Endothelial cell of umbilical vein (primary cell): ENCODE measurements around the gene STBD1. TPM values are rescaled to one million over a fixed set of nuclear protein-coding genes. Genes with fewer than 3 reads are reported as not detected.

Experiments
- BruUV-seq: library from RNA; stranded (reverse); fragments of 400-500 nt; replicated peaks from 2 replicates; lab custom pipeline; 2021; lab: Mats Ljungman, UMichigan
- CTCF ChIA-PET: fragments of 300-600, 350-600 bp; sonication (Branson Sonifier 250); formaldehyde crosslinking; loops from one replicate; lab custom pipeline; 2021; ENCODE audit warnings: antibody characterized with exemption, inconsistent platforms; lab: Charles Lee
- POLR2A ChIA-PET: fragments of 300-600, 350-600 bp; sonication (Branson Sonifier 250); formaldehyde crosslinking; loops from one replicate; lab custom pipeline; 2021; ENCODE audit warnings: antibody characterized with exemption, inconsistent platforms; lab: Charles Lee
- DNase-seq: peaks from one replicate; pipeline ENCODE4 v3.0.0-alpha.2; 2011; ENCODE audit warnings: low read depth, low spot score
- FAIRE-seq: peaks from 2 replicates; lab custom pipeline; 2011; peaks lifted over from hg19 to GRCh38; lab: Jason Lieb, UNC
- H2AFZ ChIP-seq: 2 replicates; pipeline ENCODE4 v1.6.0; 2012; ENCODE audit warnings: low read depth, low read length, control low read depth, inconsistent platforms
- H3K27ac ChIP-seq: 2 replicates; pipeline ENCODE4 v1.5.1; 2011; ENCODE audit warnings: low read depth, mild to moderate bottlenecking, control low read depth, low read length, moderate library complexity; ENCODE audit not compliant: insufficient read depth
- H3K27me3 ChIP-seq, 2 experiments: 2 replicates each; pipeline versions ENCODE4 v1.6.0 to v1.6.1; 2011; ENCODE audit warnings: low read length in 2 of 2, mixed read lengths in 1 of 2; ENCODE audit not compliant: control insufficient read depth in 2 of 2, insufficient read depth in 2 of 2
- H3K36me3 ChIP-seq, 2 experiments: 2 replicates in 1 of 2; 3 replicates in 1 of 2; pipeline ENCODE4 v1.5.1; 2011; ENCODE audit warnings: low read length in 2 of 2, mild to moderate bottlenecking in 1 of 2, moderate library complexity in 1 of 2; ENCODE audit not compliant: control insufficient read depth in 2 of 2, insufficient read depth in 2 of 2; ENCODE audit errors: extremely low read depth in 1 of 2
- H3K4me1 ChIP-seq: 3 replicates; pipeline ENCODE4 v1.5.1; 2011; ENCODE audit warnings: mild to moderate bottlenecking, low read length; ENCODE audit not compliant: control insufficient read depth, insufficient read depth; ENCODE audit errors: extremely low read depth
- H3K4me2 ChIP-seq: 2 replicates; pipeline ENCODE4 v1.6.1; 2011; ENCODE audit warnings: low read length, control low read depth, mixed read lengths; ENCODE audit not compliant: insufficient read depth
- H3K4me3 ChIP-seq, 3 experiments: fragments of 200-600 bp in 1 of 3; sonication (generic), shearing (Covaris generic) in 1 of 3; replicated peaks in 1 of 3; 2 replicates each; pipeline ENCODE4 v1.5.1; 2011 to 2016; ENCODE audit warnings: control low read depth in 3 of 3, low read length in 3 of 3, mild to moderate bottlenecking in 2 of 3, inconsistent platforms in 1 of 3, low read depth in 1 of 3, moderate library complexity in 1 of 3; ENCODE audit not compliant: insufficient read depth in 1 of 3
- H3K79me2 ChIP-seq: 2 replicates; pipeline ENCODE4 v1.6.0; 2012; ENCODE audit warnings: low read length, inconsistent platforms; ENCODE audit not compliant: control insufficient read depth, insufficient read depth
- H3K9ac ChIP-seq: replicated peaks from 2 replicates; pipeline ENCODE3; 2011; ENCODE audit warnings: low read length, control low read depth; ENCODE audit not compliant: insufficient read depth; ENCODE audit errors: extremely low read depth
- H3K9me1 ChIP-seq: replicated peaks from 3 replicates; pipeline ENCODE4 v1.6.0; 2011; ENCODE audit warnings: mild to moderate bottlenecking, low read length; ENCODE audit not compliant: control insufficient read depth, insufficient read depth; ENCODE audit errors: extremely low read depth
- H3K9me3 ChIP-seq: replicated peaks from 2 replicates; pipeline ENCODE4 v1.5.1; 2012; ENCODE audit warnings: low read length, inconsistent platforms; ENCODE audit not compliant: control insufficient read depth, insufficient read depth
- H4K20me1 ChIP-seq: replicated peaks from 2 replicates; pipeline ENCODE3; 2011; ENCODE audit warnings: mild to moderate bottlenecking, low read length; ENCODE audit not compliant: control insufficient read depth, insufficient read depth; ENCODE audit errors: extremely low read depth
- EZH2 ChIP-seq: IDR thresholded peaks from 2 replicates; pipeline ENCODE4 v1.6.1; 2012; ENCODE audit warnings: borderline replicate concordance, low read depth, mild to moderate bottlenecking, moderate library complexity, low read length, inconsistent platforms; ENCODE audit not compliant: severe bottlenecking
- FOS ChIP-seq: IDR thresholded peaks from 2 replicates; pipeline ENCODE4 v1.6.1; 2011; ENCODE audit warnings: mild to moderate bottlenecking, low read length, moderate library complexity, borderline replicate concordance; ENCODE audit not compliant: insufficient read depth
- JUN ChIP-seq: IDR thresholded peaks from 2 replicates; pipeline ENCODE4 v1.6.1; 2011; ENCODE audit warnings: borderline replicate concordance, low read depth; ENCODE audit not compliant: insufficient read length, insufficient read depth
- MAX ChIP-seq: IDR thresholded peaks from 2 replicates; pipeline ENCODE4 v1.6.1; 2011; ENCODE audit not compliant: insufficient read depth, insufficient read length
- dilution Hi-C: fragments of 300-500 bp; cut with MboI; formaldehyde crosslinking; loops from one replicate; pipeline ENCODE4 v1.15.0; 2019; ENCODE audit warnings: low sequenced_read_pairs; ENCODE audit not compliant: extremely low pct_ligation_motif_present
- intact Hi-C: fragments of 100-400 bp; cut with micrococcal nuclease; formaldehyde crosslinking; loops from one replicate; pipeline ENCODE4 v1.10.0; 2022
- polyA plus RNA-seq, 4 experiments: library from polyadenylated mRNA; depleted of rRNA in 3 of 4; stranded (reverse) in 3 of 4; unstranded in 1 of 4; fragments of >200 nt; gene quantifications; 2 replicates each; pipeline versions ENCODE4 v1.2.1 to v1.2.3, GENCODE V29; 2011 to 2012; ENCODE audit warnings: missing spikeins in 1 of 4
- total RNA-seq: library from RNA; stranded (reverse); gene quantifications from 2 replicates; pipeline ENCODE4 v1.2.3, GENCODE V29; 2021

Gene STBD1
- total and polyA plus RNA-seq, 2 donors (not counting 3 experiments of a cell fraction or from before 2014, with no cell fraction given), result 0.18 to 0.29 TPM

GRCh38 chr4:76266627-76267026 is 39.9 kb upstream of the STBD1 start:
- ChIA-PET POLR2A (no interaction called here), CTCF (interaction anchor here (2.4 kb wide), 1 partner anchor 87 kb away, joined by 10 read pairs; no protein-coding TSS in a partner anchor)
- intact Hi-C loops, result no loop called here
- no peak for TF ChIP-seq JUN
- no peak overlapping the region for H2AFZ ChIP-seq
- BruUV-seq, result no TSS peak
- DNase-seq, result no peak
- H3K4me1 ChIP-seq, result no peaks in the 10 kb centered on the region
- H3K4me2 ChIP-seq, result no peak overlapping the region
- H4K20me1 ChIP-seq, result no peaks in the 10 kb centered on the region
- no peak for FAIRE-seq
- H3K79me2 ChIP-seq, result no peaks in the 10 kb centered on the region
- no peaks in the 10 kb centered on the region for H3K9me1 ChIP-seq
- no peak overlapping the region for H3K9ac ChIP-seq
- no peak overlapping the region for H3K27ac ChIP-seq
- no peak overlapping the region for H3K4me3 ChIP-seq
- H3K27me3 ChIP-seq, result peaks cover 16 to 24% of the 10 kb centered on the region in 2 experiments
- dilution Hi-C loops, result no loop called here
- no peaks in the 10 kb centered on the region for H3K9me3 ChIP-seq
- no peaks in the 10 kb centered on the region for H3K36me3 ChIP-seq

GRCh38 chr4:76267811-76268210 is 38.7 kb upstream of the STBD1 start:
- POLR2A ChIA-PET, result no interaction called here
- H3K27me3 ChIP-seq, result peaks cover 16 to 26% of the 10 kb centered on the region in 2 experiments
- no peak overlapping the region for H3K4me3 ChIP-seq
- intact Hi-C loops, result no loop called here
- H3K9me3 ChIP-seq, result no peaks in the 10 kb centered on the region
- FAIRE-seq, result no peak
- DNase-seq, result no peak
- no peaks in the 10 kb centered on the region for H3K9me1 ChIP-seq
- no peak overlapping the region for H3K27ac ChIP-seq
- no peaks in the 10 kb centered on the region for H4K20me1 ChIP-seq
- no peak overlapping the region for H2AFZ ChIP-seq
- no peaks in the 10 kb centered on the region for H3K4me1 ChIP-seq
- H3K9ac ChIP-seq, result no peak overlapping the region
- TF ChIP-seq MAX, result no peak
- no peak for TF ChIP-seq EZH2
- TF ChIP-seq FOS, result no peak
- dilution Hi-C loops, result no loop called here
- H3K36me3 ChIP-seq, result no peaks in the 10 kb centered on the region
- H3K79me2 ChIP-seq, result no peaks in the 10 kb centered on the region
- no peak overlapping the region for H3K4me2 ChIP-seq
- CTCF ChIA-PET, result interaction anchor here (1.6 to 2.4 kb wide), 2 partner anchors 11 to 88 kb away, joined by 4 to 10 read pairs; no protein-coding TSS in a partner anchor
- no TSS peak for BruUV-seq
